Motor neuron (in vitro differentiated cells): ENCODE results near the gene FGF8. TPM values are rescaled to one million over a fixed set of nuclear protein-coding genes. Genes with fewer than 3 reads are reported as not detected.
"Not testable (repeated sequence)": the region's sequence is repeated elsewhere in the genome, so short reads cannot be mapped to it uniquely, and the experiment has no call there.

Experiments
- ATAC-seq, 8 experiments: fragments of 200-7000 bp; cut with Tn5 transposase; replicated peaks in 6 of 8; 2 replicates each; pipeline ENCODE4 v1.8.0; 2021; ENCODE audit warnings: mild to moderate bottlenecking in 8 of 8, moderate library complexity in 8 of 8
- H3K27ac ChIP-seq, 2 donors: fragments of 250-450 bp; sonication (Bioruptor Pico); 2 replicates each; pipeline ENCODE4 v1.9.0; 2021; ENCODE audit warnings: antibody characterized with exemption in 2 of 2, mild to moderate bottlenecking in 2 of 2, moderate library complexity in 1 of 2
- H3K4me1 ChIP-seq, 2 donors: fragments of 250-450 bp; sonication (Bioruptor Pico); replicated peaks in 1 of 2; 2 replicates each; pipeline ENCODE4 v1.6.1; 2021; ENCODE audit warnings: antibody characterized with exemption in 2 of 2, mild to moderate bottlenecking in 2 of 2, moderate library complexity in 1 of 2
- H3K4me3 ChIP-seq, 5 donors: fragments of 250-450 bp; sonication (Bioruptor Pico); 2 replicates each; pipeline ENCODE4 v1.9.0; 2021; ENCODE audit warnings: antibody characterized with exemption in 5 of 5, mild to moderate bottlenecking in 5 of 5, moderate library complexity in 4 of 5
- WGBS, 10 experiments: fragments of 450-650 bp; shearing (Covaris generic); methylation state at CpG; one replicate each; pipeline ENCODE4 v1.0.0; 2022; 5-methylcytosine and 5-hydroxymethylcytosine counted together
- in situ Hi-C, 9 experiments: fragments of 400-800 bp; cut with MboI; loops; one replicate each; pipeline ENCODE4 v1.15.0; 2021; ENCODE audit warnings: low sequenced_read_pairs in 9 of 9, low pct_unique_long_range_greater_than_20kb in 2 of 9; ENCODE audit not compliant: unreplicated experiment in 9 of 9
- total RNA-seq, 8 experiments: library from RNA; unstranded; fragments of 300-600 nt; gene quantifications; 2 replicates each; pipeline versions ENCODE4 v1.2.3 to v1.2.4, GENCODE V29; 2022

The FGF8 gene
- total RNA-seq, 8 experiments from 2014 or later, result 0.27 to 1.0 (median 0.63) TPM; not detected in 5

GRCh38 chr10:101797403-101798059 lies 21.6 kb upstream of the FGF8 start:
- Histone ChIP-seq H3K4me1 (no peaks in the 10 kb centered on the region), H3K4me3 (no peak overlapping the region), H3K27ac (no peak overlapping the region)
- WGBS, 10 experiments, result 76 to 100% (median 92%) methylated on average over 2 to 4 of the region's 4 CpGs
- in situ Hi-C loops, result loop anchor here in 4 of 9 experiments (25.0 kb wide), 2 partner anchors 185 to 585 kb away; no protein-coding TSS in a partner anchor
- ATAC-seq, result no peak

DNA sequence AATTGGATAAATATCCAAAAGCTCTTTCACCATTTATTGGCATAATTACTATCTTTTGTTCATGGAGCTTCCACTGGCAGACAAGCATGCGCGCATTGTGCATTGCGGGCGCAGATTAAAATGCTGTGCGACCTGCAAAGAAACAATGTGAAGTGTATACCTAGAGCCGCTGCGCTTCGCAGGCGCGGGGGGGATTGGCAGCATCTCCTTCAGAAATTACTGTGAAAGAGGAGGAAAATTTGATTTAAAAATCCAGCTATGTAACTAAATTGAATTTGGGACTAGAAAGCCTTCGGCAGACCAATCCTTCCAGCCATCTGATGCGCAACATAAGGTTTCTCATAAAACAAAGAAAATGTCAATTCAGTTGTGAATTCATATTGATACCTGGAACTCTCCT lies 17.6 kb upstream of the FGF8 start:
- WGBS, 10 experiments, result 89 to 100% (median 97%) methylated on average over 4 to 12 of the region's 12 CpGs; no CpG with 5 or more reads in 1 of the 10 experiments

GRCh38 chr10:101789686-101790085 lies 13.8 kb upstream of the FGF8 start:
- no peak overlapping the region for H3K4me3 ChIP-seq
- in situ Hi-C loops, result loop anchor here in 4 of 9 experiments (25.0 kb wide), 2 partner anchors 177 to 577 kb away; no protein-coding TSS in a partner anchor
- no peak overlapping the region for H3K27ac ChIP-seq
- H3K4me1 ChIP-seq, result no peaks in the 10 kb centered on the region
- 78 to 100% (median 94%) methylated on average over 3 to 7 of the region's 7 CpGs; no CpG with 5 or more reads in 1 of the 10 experiments for WGBS, 10 experiments
- no peak for ATAC-seq

More for the DNA sequence above, 17.6 kb upstream of the FGF8 start:
- ATAC-seq, result no peak
- H3K4me1 ChIP-seq, result no peaks in the 10 kb centered on the region
- in situ Hi-C loops, result loop anchor here in 4 of 9 experiments (25.0 kb wide), 2 partner anchors 181 to 581 kb away; no protein-coding TSS in a partner anchor
- no peak overlapping the region for H3K4me3 ChIP-seq
- H3K27ac ChIP-seq, result no peak overlapping the region

- not testable (repeated sequence) for H3K4me3 ChIP-seq, H3K27ac ChIP-seq, ATAC-seq, H3K4me1 ChIP-seq
- in situ Hi-C loops, result loop anchor here in 4 of 9 experiments (25.0 kb wide), 2 partner anchors 177 to 577 kb away; no protein-coding TSS in a partner anchor
- 80 to 100% (median 94%) methylated on average over 2 to 9 of the region's 9 CpGs; no CpG with 5 or more reads in 1 of the 10 experiments for WGBS, 10 experiments
Measured at GRCh38 chr10:101789231-101789630, 13.3 kb upstream of the FGF8 start.

DNA sequence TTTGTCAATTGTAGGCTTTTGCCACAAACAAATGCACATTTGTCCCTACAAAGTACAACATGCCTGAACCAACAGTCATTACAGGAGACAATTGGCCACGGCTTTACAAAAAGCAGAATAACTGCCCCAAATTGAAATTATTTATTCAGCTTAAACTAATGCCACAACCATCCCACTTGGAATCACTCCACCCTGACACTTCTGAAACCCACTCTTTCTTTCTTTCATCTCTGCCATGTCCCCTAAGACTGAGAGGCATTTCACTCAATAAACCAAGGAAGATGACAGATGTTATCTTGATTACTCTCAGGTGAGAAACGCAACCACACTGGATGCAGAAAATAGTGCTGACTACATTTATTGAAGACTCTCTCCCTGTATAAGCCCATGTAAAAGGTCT lies 9.9 kb upstream of the FGF8 start:
- Histone ChIP-seq H3K27ac (no peak overlapping the region), H3K4me3 (no peak overlapping the region), H3K4me1 (peaks cover 7 to 10% of the 10 kb centered on the region in 2 donors)
- WGBS, 10 experiments, result 38 to 100% (median 88%) methylated on average over 1 to 2 of the region's 2 CpGs; no CpG with 5 or more reads in 2 of the 10 experiments
- no peak for ATAC-seq
- in situ Hi-C loops, result loop anchor here in 4 of 9 experiments (25.0 kb wide), 2 partner anchors 174 to 574 kb away; no protein-coding TSS in a partner anchor

DNA sequence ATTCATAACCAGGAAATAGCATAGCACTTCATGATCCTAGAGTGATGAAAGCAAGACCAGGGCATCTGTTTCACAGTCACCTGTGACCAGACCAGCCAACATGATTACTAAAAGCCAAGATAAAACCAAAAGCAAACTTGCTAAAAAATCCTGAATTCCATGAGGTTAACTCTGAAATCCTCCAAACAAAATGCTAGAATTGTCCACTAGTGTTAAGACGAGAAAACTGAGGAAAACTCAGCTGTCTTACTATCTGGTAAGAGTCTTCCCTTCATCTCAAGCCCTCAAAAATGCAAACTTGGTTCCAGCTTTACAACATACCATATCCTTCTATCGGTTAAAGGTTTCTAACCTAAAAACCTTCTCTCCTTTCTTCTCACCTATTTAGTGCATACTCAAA lies 8.6 kb upstream of the FGF8 start:
- in situ Hi-C loops, result loop anchor here in 4 of 9 experiments (25.0 kb wide), 2 partner anchors 172 to 572 kb away; no protein-coding TSS in a partner anchor
- peaks cover 10 to 11% of the 10 kb centered on the region in 2 donors for H3K4me1 ChIP-seq
- 60 to 100% (median 88%) methylated on average over 1 to 2 of the region's 2 CpGs for WGBS, 10 experiments
- no peak overlapping the region for H3K4me3 ChIP-seq
- ATAC-seq, result no peak
- no peak overlapping the region for H3K27ac ChIP-seq

DNA sequence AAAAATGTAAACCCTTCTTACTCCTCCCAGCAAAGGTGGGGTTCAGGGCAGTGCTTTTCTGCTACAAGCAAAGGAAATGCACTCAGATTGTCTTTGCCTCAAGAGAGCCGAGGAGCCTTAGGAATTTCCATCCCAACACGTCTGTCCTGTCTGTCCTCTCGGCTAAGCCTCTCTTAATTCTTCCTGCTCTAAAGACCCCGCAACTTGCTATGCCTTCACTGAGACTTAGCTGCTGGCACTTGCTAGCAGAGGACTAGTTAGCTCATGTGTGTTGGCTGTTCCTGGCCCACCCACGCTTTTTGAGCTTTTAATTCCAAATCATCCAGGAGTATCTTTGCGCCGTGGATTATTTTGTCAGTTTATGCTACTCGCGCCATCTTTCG lies 7.8 kb upstream of the FGF8 start:
- in situ Hi-C loops, result loop anchor here in 4 of 9 experiments (25.0 kb wide), 2 partner anchors 171 to 571 kb away; no protein-coding TSS in a partner anchor
- H3K4me3 ChIP-seq, result peak overlapping the region; percentile 51 to 90 (median 78)
- H3K4me1 ChIP-seq, result peaks cover 10 to 19% of the 10 kb centered on the region in 2 donors
- H3K27ac ChIP-seq, result peak overlapping the region in 1 of 2 donors; percentile 6
- peak; percentile 0 to 9 (median 3) for ATAC-seq
- 20 to 100% (median 69%) methylated on average over 1 to 8 of the region's 10 CpGs for WGBS, 10 experiments

DNA sequence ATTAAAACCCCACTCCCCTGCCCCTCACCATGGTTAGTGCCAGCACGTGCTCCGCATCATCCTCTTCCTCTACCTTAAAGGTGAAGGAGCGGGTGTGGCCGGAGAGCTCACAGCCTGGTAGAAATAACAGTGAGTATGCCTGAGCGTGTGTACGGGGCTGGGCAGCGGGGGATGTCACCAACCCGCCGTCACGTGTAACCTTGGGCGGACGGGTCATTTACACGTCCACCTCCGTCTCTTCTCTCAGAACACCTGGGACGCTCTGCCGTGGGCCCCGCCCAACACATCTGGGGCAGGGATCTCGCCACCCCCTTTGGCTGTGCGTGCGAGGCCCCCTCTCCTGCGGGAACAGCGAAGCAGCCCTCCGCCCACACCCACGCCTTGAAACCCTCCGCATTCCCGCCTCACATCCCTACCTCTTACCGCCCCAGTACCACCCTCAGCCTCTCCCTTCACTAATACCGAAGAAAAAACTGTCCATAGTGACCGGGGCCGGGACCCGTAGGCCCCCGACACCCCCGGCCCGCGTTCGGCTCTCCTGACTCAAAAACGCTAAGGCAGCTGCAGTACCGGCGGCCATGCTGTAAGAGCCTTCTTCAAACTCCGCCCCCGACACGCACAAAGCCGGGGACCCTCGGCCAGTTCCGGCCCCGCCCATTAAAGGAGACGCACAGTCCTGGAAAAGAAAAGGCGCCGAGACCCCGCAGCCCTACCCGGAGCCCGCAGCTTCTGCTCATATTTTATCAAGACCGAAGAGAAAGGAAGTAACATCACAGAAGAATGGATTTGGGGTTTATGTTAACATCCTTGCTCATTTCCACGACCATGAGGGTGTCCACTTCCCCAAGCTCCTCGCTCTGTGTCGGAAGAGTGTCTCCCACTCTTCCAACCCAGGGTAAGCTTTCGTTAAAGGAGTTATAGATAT lies 7.2 kb upstream of the FGF8 start, which contains the start of gene NPM3:
Gene NPM3, minus strand, starts transcription at position 636 of the 925 bp plus-strand sequence. Its CDS starts 56 bp downstream, at position 580.
- ATAC-seq, result peak; percentile 52 to 90 (median 84)
- peak within 1 kb of the TSS; percentile 51 to 90 (median 78) for H3K4me3 ChIP-seq
- H3K27ac ChIP-seq, result peak within 1 kb of the TSS; percentile 49 to 50
- WGBS, 10 experiments, result 0 to 20% (median 2%) methylated on average over 1 to 17 of the region's 57 CpGs; no CpG with 5 or more reads in 3 of the 10 experiments
- in situ Hi-C loops, result loop anchor here in 4 of 9 experiments (25.0 kb wide), 2 partner anchors 171 to 571 kb away; no protein-coding TSS in a partner anchor
- peaks cover 10 to 23% of the 10 kb centered on the region in 2 donors for H3K4me1 ChIP-seq

- H3K4me3 ChIP-seq, result peak overlapping the region; percentile 51 to 90 (median 78)
- in situ Hi-C loops, result loop anchor here in 4 of 9 experiments (25.0 kb wide), 2 partner anchors 170 to 570 kb away; no protein-coding TSS in a partner anchor
- 0 to 80% (median 24%) methylated on average over 1 to 5 of the region's 17 CpGs; no CpG with 5 or more reads in 4 of the 10 experiments for WGBS, 10 experiments
- peaks cover 10 to 23% of the 10 kb centered on the region in 2 donors for H3K4me1 ChIP-seq
- no peak overlapping the region for H3K27ac ChIP-seq
- no peak for ATAC-seq
Measured at GRCh38 chr10:101781984-101782810, 6.3 kb upstream of the FGF8 start.

GRCh38 chr10:101781655-101781983 lies 5.7 kb upstream of the FGF8 start:
- Histone ChIP-seq H3K4me3 (no peak overlapping the region), H3K27ac (no peak overlapping the region), H3K4me1 (peaks cover 10 to 23% of the 10 kb centered on the region in 2 donors)
- in situ Hi-C loops, result loop anchor here in 4 of 9 experiments (25.0 kb wide), 2 partner anchors 169 to 569 kb away; no protein-coding TSS in a partner anchor
- 50 to 100% (median 87%) methylated on average over 2 to 6 of the region's 7 CpGs; no CpG with 5 or more reads in 6 of the 10 experiments for WGBS, 10 experiments
- ATAC-seq, result no peak

GRCh38 chr10:101780818-101781654 lies 5.1 kb upstream of the FGF8 start:
- ATAC-seq, result peak; percentile 22 to 54 (median 43)
- Histone ChIP-seq H3K4me3 (no peak overlapping the region), H3K27ac (no peak overlapping the region), H3K4me1 (peaks cover 10 to 23% of the 10 kb centered on the region in 2 donors)
- WGBS, 10 experiments, result 27 to 60% (median 55%) methylated on average over 1 to 5 of the region's 14 CpGs; no CpG with 5 or more reads in 7 of the 10 experiments
- in situ Hi-C loops, result loop anchor here in 4 of 9 experiments (25.0 kb wide), 2 partner anchors 169 to 569 kb away; no protein-coding TSS in a partner anchor
